Left lung (tissue), 14 donors: ENCODE measurements around the gene ADCY7. TPM values are rescaled to one million over a fixed set of nuclear protein-coding genes. Genes with fewer than 3 reads are reported as not detected.

Experiments
- ATAC-seq: fragments of 200-7000 bp; cut with Tn5 transposase; one replicate; pipeline ENCODE4 v1.9.1; 2020; ENCODE audit warnings: moderate library complexity
- DNase-seq, 4 donors: peaks; one replicate each; pipeline ENCODE4 v3.0.0-alpha.2; 2013 to 2020
- H3K27ac ChIP-seq, 2 donors: fragments of 200-600 bp; sonication (generic) in 1 of 2; one replicate each; pipeline versions ENCODE4 v1.5.0 to v1.8.0; 2020 to 2021
- H3K27me3 ChIP-seq, 2 donors: fragments of 200-600 bp; sonication (generic) in 1 of 2; one replicate each; pipeline versions ENCODE4 v1.5.0 to v1.8.0; 2020 to 2021
- H3K36me3 ChIP-seq, 2 donors: fragments of 200-600 bp; sonication (generic) in 1 of 2; one replicate each; pipeline versions ENCODE4 v1.5.0 to v1.8.0; 2020 to 2021
- H3K4me1 ChIP-seq, 2 donors: fragments of 200-600 bp; one replicate each; pipeline ENCODE4 v1.8.0; 2021
- H3K4me3 ChIP-seq, 2 donors: fragments of 200-600 bp; sonication (generic) in 1 of 2; one replicate each; pipeline versions ENCODE4 v1.5.0 to v1.8.0; 2020 to 2021; ENCODE audit warnings: mild to moderate bottlenecking in 1 of 2
- H3K9me3 ChIP-seq, 2 donors: fragments of 200-600 bp; sonication (generic) in 1 of 2; one replicate each; pipeline versions ENCODE4 v1.5.0 to v1.8.0; 2020 to 2021
- CTCF ChIP-seq, 2 donors: fragments of 200-600 bp; sonication (generic) in 1 of 2; IDR thresholded peaks; one replicate each; pipeline versions ENCODE4 v1.5.0 to v1.8.0; 2021; ENCODE audit warnings: antibody characterized with exemption in 2 of 2
- intact Hi-C, 2 donors: fragments of 100-400 bp; cut with DNase I; formaldehyde crosslinking; loops; one replicate each; pipeline versions ENCODE4 v1.11.2 to v1.14.2; 2022
- long read RNA-seq, 12 donors: library from polyadenylated mRNA in 2 of 12; unstranded in 2 of 12; transcript quantifications; one replicate each; pipeline ENCODE4 v2.0.0 and lab custom pipeline, GENCODE V29; 2019 to 2026
- polyA plus RNA-seq, 6 donors: library from polyadenylated mRNA; unstranded; fragments of 120-200 nt; gene quantifications; one replicate each; pipeline ENCODE4 v1.2.1, GENCODE V29; 2013; ENCODE audit not compliant: insufficient read length in 6 of 6
- total RNA-seq, 2 donors: library from RNA; stranded (reverse); fragmentation: NEBNext Ultra II Directional; extraction: Animal tissue kit (Norgen Biotek cat#: 25700); gene quantifications; one replicate each; pipeline ENCODE4 v1.2.1, GENCODE V29; 2021
- donor health status: DM: no; HTN: yes; CAD: no.
- donor health status: DM: no; HTN: no; CAD: no.

The ADCY7 gene
- 100 to 1,000 TPM in 1 of 2 donors, 10 to 100 TPM in 1; 77.6 to 116 TPM for total RNA-seq
- polyA plus RNA-seq, result 10 to 100 TPM; 23.5 to 37.4 (median 26.5) TPM
- long read RNA-seq, donor 1, full-length matches to known transcripts, result 2 of 2 reads
- long read RNA-seq, donor 1, partial matches to known transcripts, result 0 of 2 reads
- long read RNA-seq, donor 1, other reads (novel, unspliced or antisense), result 0 of 2 reads
- long read RNA-seq, donor 2, full-length matches to known transcripts, result 1 of 1 reads
- long read RNA-seq, donor 2, partial matches to known transcripts, result 0 of 1 reads
- long read RNA-seq, donor 2, other reads (novel, unspliced or antisense), result 0 of 1 reads
- long read RNA-seq, donor 3, partial matches to known transcripts, result 136 of 136 reads
- long read RNA-seq, donor 3, other reads (novel, unspliced or antisense), result 0 of 136 reads
- long read RNA-seq, donor 4, result 0 reads
- long read RNA-seq, donor 5, partial matches to known transcripts, result 0 of 2 reads
- long read RNA-seq, donor 5, other reads (novel, unspliced or antisense), result 0 of 2 reads
- long read RNA-seq, donor 6, partial matches to known transcripts, result 116 of 127 reads
- long read RNA-seq, donor 6, other reads (novel, unspliced or antisense), result 11 of 127 reads
- long read RNA-seq, donor 7, result 0 reads
- long read RNA-seq, donor 8, full-length matches to known transcripts, result 2 of 238 reads
- long read RNA-seq, donor 8, partial matches to known transcripts, result 194 of 238 reads
- long read RNA-seq, donor 8, other reads (novel, unspliced or antisense), result 42 of 238 reads
- long read RNA-seq, donor 9, result 0 reads
- long read RNA-seq, donor 10, partial matches to known transcripts, result 0 of 4 reads
- long read RNA-seq, donor 10, other reads (novel, unspliced or antisense), result 3 of 4 reads
- long read RNA-seq, donor 11, result 0 reads
- long read RNA-seq, donor 12, partial matches to known transcripts, result 0 of 1 reads
- long read RNA-seq, donor 12, other reads (novel, unspliced or antisense), result 0 of 1 reads

- ATAC-seq (peak; percentile 86), DNase-seq (peak in 3 of 4 donors; percentile 56 to 96 (median 89))
- intact Hi-C loops, result no loop called here
- TF ChIP-seq CTCF (IDR thresholded peaks at IDR 0.05), result no peak
- Histone ChIP-seq H3K27ac (peak within 1 kb of the TSS; percentile 49 to 71), H3K27me3 (no peaks in the 10 kb centered on the region), H3K9me3 (no peaks in the 10 kb centered on the region), H3K4me1 (peaks cover 15 to 86% of the 10 kb centered on the region in 2 donors), H3K36me3 (no peaks in the 10 kb centered on the region), H3K4me3 (peak within 1 kb of the TSS; percentile 19 to 49)
These were observed at the start of gene ADCY7 for GRCh38 chr16:50266337-50267091. ADCY7 (plus strand) TSS chr16:50266551; CDS start chr16:50288180, 21,629 bp downstream.

- no peak for ATAC-seq
- H3K36me3 ChIP-seq, result peaks cover 0 to 74% of the 10 kb centered on the region in 2 donors
- DNase-seq, result no peak
- H3K27ac ChIP-seq, result no peak overlapping the region
- H3K9me3 ChIP-seq, result no peaks in the 10 kb centered on the region
- intact Hi-C loops, result loop anchor here in 1 of 2 donors (10.0 kb wide), 1 partner anchor 195 kb away; the partner anchor contains the start of gene CNEP1R1
- TF ChIP-seq CTCF (IDR thresholded peaks at IDR 0.05), result no peak
- no peaks in the 10 kb centered on the region for H3K4me1 ChIP-seq
- no peak overlapping the region for H3K4me3 ChIP-seq
- H3K27me3 ChIP-seq, result no peaks in the 10 kb centered on the region
These were observed 46.9 kb upstream of the ADCY7 start for GRCh38 chr16:50219402-50219975.

- no peaks in the 10 kb centered on the region for H3K9me3 ChIP-seq
- TF ChIP-seq CTCF (IDR thresholded peaks at IDR 0.05), result no peak
- ATAC-seq (no peak), DNase-seq (no peak)
- H3K4me3 ChIP-seq, result no peak overlapping the region
- H3K4me1 ChIP-seq, result no peaks in the 10 kb centered on the region
- intact Hi-C loops, result no loop called here
- H3K36me3 ChIP-seq, result peaks cover 0 to 76% of the 10 kb centered on the region in 2 donors
- no peak overlapping the region for H3K27ac ChIP-seq
- H3K27me3 ChIP-seq, result no peaks in the 10 kb centered on the region
These were observed 42.1 kb upstream of the ADCY7 start for GRCh38 chr16:50224286-50224685.

GRCh38 chr16:50227120-50227519, 39.2 kb upstream of the ADCY7 start:
- ATAC-seq (no peak), DNase-seq (no peak)
- Histone ChIP-seq H3K4me1 (no peaks in the 10 kb centered on the region), H3K4me3 (no peak overlapping the region), H3K36me3 (peaks cover 0 to 65% of the 10 kb centered on the region in 2 donors), H3K27me3 (no peaks in the 10 kb centered on the region), H3K27ac (no peak overlapping the region), H3K9me3 (no peaks in the 10 kb centered on the region)
- intact Hi-C loops, result no loop called here
- TF ChIP-seq CTCF (IDR thresholded peaks at IDR 0.05), result no peak
